Choroid plexus epithelial cell (primary cell): ENCODE data around the gene MMGT1.

ENCODE experiments used
- DNase-seq: peaks from one replicate; pipeline ENCODE4 v3.0.0-alpha.2; 2010; ENCODE audit warnings: low read depth
- H3K4me3 ChIP-seq: 2 replicates; pipeline ENCODE4 v1.5.1; 2011; ENCODE audit warnings: low read depth, mild to moderate bottlenecking, control low read depth, low read length, moderate library complexity
- TF ChIP-seq, protein P1 (sequence below): conservative IDR thresholded peaks from 2 replicates; pipeline ENCODE4 v1.5.1; 2011; ENCODE audit warnings: low read depth, mild to moderate bottlenecking, control low read depth, inconsistent platforms, low read length, moderate library complexity

MMGT1 gene

GRCh38 chrX:135973548-135974278 is at the start of gene MMGT1:
TSS of gene MMGT1 (minus strand) at chrX:135973988. CDS start at chrX:135973675, 313 bp downstream.
- H3K4me3 ChIP-seq, result peak within 1 kb of the TSS; percentile 89
- peak; percentile 88 for DNase-seq
- TF ChIP-seq, protein P1, sequence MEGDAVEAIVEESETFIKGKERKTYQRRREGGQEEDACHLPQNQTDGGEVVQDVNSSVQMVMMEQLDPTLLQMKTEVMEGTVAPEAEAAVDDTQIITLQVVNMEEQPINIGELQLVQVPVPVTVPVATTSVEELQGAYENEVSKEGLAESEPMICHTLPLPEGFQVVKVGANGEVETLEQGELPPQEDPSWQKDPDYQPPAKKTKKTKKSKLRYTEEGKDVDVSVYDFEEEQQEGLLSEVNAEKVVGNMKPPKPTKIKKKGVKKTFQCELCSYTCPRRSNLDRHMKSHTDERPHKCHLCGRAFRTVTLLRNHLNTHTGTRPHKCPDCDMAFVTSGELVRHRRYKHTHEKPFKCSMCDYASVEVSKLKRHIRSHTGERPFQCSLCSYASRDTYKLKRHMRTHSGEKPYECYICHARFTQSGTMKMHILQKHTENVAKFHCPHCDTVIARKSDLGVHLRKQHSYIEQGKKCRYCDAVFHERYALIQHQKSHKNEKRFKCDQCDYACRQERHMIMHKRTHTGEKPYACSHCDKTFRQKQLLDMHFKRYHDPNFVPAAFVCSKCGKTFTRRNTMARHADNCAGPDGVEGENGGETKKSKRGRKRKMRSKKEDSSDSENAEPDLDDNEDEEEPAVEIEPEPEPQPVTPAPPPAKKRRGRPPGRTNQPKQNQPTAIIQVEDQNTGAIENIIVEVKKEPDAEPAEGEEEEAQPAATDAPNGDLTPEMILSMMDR, result no peak

- DNase-seq, result no peak
- TF ChIP-seq, protein P1, result no peak
- no peak overlapping the region for H3K4me3 ChIP-seq
Measured at GRCh38 chrX:136021903-136022302, 48.1 kb upstream of the MMGT1 start.

DNA sequence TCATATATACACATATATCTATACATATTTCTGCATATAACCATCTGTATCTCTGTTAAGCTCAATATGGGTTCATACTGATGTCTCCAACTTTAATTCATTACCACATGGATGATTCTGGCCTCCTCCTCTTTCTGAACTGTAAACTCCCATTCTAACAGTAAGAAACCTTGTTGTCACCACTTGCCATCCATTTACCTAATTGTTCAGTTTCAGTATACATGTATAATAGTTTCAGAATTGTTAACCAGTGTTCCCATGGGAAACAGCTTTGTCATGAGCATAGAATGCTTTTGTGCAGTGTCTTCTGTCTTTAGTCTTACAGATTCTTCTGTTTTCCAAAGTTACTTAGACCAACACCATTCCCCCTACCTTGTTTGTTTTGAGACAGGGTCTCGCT is 47.4 kb upstream of the MMGT1 start:
- TF ChIP-seq, protein P1, result no peak
- DNase-seq, result no peak
- H3K4me3 ChIP-seq, result no peak overlapping the region

DNA sequence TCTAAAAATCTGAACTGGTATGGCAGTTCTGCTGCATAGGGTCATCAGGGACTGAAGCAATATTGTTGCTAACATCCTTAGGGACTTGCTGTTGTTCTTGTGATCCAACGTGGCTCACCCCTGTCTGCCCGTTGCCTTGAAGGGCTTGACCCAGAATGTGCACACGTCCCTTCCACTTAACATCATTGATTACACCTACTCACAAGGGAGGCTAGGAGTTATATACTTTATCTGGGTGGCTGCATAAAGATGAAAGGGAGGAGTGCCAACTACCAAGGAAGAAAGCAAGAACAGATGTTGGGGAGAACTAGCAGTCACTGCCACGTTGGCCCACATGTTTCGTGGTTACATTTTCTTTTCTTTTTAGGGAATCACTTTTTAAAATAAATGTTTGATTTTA is 45.4 kb upstream of the MMGT1 start:
- no peak overlapping the region for H3K4me3 ChIP-seq
- TF ChIP-seq, protein P1, result no peak
- no peak for DNase-seq

DNA sequence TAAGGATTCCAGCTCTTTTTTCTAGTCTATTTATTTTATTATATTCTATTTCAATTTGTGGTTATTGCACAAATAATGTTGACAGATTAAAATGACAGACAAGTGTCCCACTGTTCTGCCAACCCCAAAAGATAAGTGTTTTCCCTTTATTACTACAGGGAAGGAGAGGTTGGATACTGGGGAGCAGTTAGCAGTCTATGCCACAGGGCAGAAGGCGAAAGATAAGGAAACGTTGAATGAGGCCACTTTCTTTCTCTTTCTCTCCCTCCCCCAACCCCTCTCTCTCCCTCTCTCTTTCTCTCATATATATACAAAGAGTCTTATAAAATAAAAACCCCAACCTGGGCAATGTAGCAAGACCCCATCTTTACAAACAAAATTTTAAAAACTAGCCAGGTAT is 43.1 kb upstream of the MMGT1 start:
- TF ChIP-seq, protein P1, result no peak
- H3K4me3 ChIP-seq, result no peak overlapping the region
- DNase-seq, result no peak

GRCh38 chrX:136015016-136015415 is 41.2 kb upstream of the MMGT1 start:
- H3K4me3 ChIP-seq, result no peak overlapping the region
- no peak for DNase-seq
- TF ChIP-seq, protein P1, result no peak

DNA sequence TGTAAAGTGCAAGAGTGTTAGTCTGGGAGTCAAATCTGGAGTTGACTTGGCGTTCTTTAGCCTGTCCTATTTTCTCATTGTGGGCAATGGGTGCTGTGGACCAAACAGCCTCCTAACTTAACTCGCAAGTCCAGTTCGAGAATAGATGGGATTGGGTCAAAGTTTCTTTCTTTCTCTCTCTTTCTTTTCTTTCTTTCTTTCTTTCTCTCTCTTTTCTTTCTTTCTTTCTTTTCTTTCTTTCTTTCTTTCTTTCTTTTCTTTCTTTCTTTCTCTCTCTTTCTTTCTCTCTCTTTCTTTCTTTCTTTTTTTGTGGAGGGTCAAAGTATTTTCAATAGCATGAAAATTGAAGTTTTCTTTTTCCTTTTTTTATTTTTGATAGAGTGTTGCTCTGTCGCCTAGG is 14.5 kb upstream of the MMGT1 start:
- DNase-seq, result no peak
- no peak overlapping the region for H3K4me3 ChIP-seq
- TF ChIP-seq, protein P1, result no peak
